ENCODE data around the gene ANKRD35. TPM values are rescaled to one million over a fixed set of nuclear protein-coding genes. Genes with fewer than 3 reads are reported as not detected.
A peak's percentile ranks its signal among the peaks of the same experiment; 100 is the strongest.
"Not testable (repeated sequence)": the region's sequence is repeated elsewhere in the genome, so short reads cannot be mapped to it uniquely, and the experiment has no call there.

ANKRD35 gene, protein sequence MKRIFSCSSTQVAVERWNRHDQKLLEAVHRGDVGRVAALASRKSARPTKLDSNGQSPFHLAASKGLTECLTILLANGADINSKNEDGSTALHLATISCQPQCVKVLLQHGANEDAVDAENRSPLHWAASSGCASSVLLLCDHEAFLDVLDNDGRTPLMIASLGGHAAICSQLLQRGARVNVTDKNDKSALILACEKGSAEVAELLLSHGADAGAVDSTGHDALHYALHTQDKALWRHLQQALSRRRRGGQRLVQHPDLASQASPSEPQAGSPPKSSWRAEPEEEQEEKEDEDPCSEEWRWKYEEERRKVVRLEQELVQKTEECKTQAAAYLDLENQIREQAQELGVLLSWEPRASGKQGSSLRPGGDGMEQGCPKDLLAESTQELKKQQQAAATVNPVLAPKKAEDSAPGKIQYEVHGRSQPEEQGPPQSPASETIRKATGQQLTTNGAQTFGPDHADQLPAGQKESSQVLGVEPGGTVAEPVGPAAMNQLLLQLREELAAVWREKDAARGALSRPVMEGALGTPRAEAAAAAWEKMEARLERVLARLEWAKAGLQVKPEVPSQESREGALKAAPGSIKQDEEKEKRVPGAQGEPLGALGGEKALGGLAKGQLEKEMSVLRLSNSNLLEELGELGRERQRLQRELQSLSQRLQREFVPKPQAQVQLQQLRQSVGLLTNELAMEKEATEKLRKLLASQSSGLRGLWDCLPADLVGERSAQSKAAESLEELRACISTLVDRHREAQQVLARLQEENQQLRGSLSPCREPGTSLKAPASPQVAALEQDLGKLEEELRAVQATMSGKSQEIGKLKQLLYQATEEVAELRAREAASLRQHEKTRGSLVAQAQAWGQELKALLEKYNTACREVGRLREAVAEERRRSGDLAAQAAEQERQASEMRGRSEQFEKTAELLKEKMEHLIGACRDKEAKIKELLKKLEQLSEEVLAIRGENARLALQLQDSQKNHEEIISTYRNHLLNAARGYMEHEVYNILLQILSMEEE
- total RNA-seq (2022) (0.29 TPM in 1 of 2 replicates, not detected in the other), Bru-seq, nascent RNA (percentile 12 among the genes with signal in this experiment), BruChase-seq, experiment 1, labeled RNA remaining after a 6-hour chase (percentile 37 among the genes with signal in this experiment), BruChase-seq, experiment 2, labeled RNA remaining after a 2-hour chase (percentile 23 among the genes with signal in this experiment)
- long read RNA-seq, result 0 reads

DNA sequence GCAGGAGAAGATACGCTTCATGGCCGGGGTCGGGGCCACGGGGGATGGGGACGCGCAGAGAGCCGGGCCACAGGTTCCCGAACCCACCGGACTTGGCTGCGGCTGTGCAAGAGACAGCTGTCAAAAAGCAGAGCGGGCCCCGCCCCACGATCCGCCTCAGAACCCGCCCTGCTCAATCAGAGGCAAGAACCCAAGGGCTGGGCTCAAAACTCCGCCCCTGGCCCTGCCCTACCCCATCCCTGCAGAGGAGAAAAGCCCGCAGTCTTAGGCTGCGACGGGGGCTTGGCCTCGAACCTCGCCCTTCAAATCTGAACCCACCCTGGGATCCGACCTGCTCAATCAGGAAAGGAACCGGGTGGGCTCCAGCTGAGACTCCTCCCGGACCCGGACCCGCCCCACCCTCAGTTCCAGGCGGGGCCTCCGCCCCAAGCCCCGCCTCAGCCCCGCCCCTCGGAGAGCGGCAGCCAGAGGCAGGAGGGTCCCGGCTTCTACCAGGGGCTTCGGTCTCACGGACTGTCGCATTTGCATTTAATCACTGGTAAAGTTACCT is at the start of gene ANKRD35:
Gene ANKRD35 (minus strand): TSS at position 129 of the 550 bp plus-strand sequence. CDS start 108 bp downstream, at position 21.
- H3K36me3 Mint-ChIP-seq (ENCODE audit: insufficient read depth, unreplicated experiment), result peaks cover 10% of the 10 kb centered on the region
- CTCF ChIA-PET, result interaction anchor here (0.6 to 21.0 kb wide), 6 partner anchors 16 to 60 kb away, joined by 3 to 617 read pairs (median 4); partner anchors contain the start of genes ITGA10 and NUDT17
- peak; percentile 87 for DNase-seq (ENCODE audit: unreplicated experiment)

GRCh38 chr1:145932522-145933009 is 46.9 kb upstream of the ANKRD35 start:
- intact Hi-C loops (cut with micrococcal nuclease); H3K27ac Mint-ChIP-seq (ENCODE audit: low read depth, unreplicated experiment); BruUV-seq (replicated peaks); H3K9me3 Mint-ChIP-seq (ENCODE audit: unreplicated experiment); H3K4me3 Mint-ChIP-seq (ENCODE audit: unreplicated experiment); H3K4me1 Mint-ChIP-seq (ENCODE audit: insufficient read depth, unreplicated experiment); H3K27me3 Mint-ChIP-seq (ENCODE audit: insufficient read depth, unreplicated experiment); DNase-seq (ENCODE audit: unreplicated experiment): not testable (repeated sequence)
- POLR2A ChIA-PET, result interaction anchor here (0.9 to 3.5 kb wide), 4 partner anchors 11 to 41 kb away, joined by 3 to 24 read pairs (median 10); partner anchors contain the start of genes LIX1L and PEX11B
- H3K36me3 Mint-ChIP-seq (ENCODE audit: insufficient read depth, unreplicated experiment), result peaks cover 70% of the 10 kb centered on the region
- CTCF ChIA-PET, result interaction anchor here (0.6 kb wide), 1 partner anchor 81 kb away, joined by 3 read pairs; no protein-coding TSS in a partner anchor

More for the DNA sequence above, at the start of gene ANKRD35:
- intact Hi-C loops (cut with micrococcal nuclease), result loop anchor here (1.0 kb wide), 1 partner anchor 27 kb away; the partner anchor contains the start of gene PIAS3
- TF ChIP-seq CTCF (IDR thresholded peaks at IDR 0.05; ENCODE audit: unreplicated experiment), result no peak
- no TSS peak for BruUV-seq (replicated peaks)
- Mint-ChIP-seq H3K9me3 (ENCODE audit: unreplicated experiment) (no peaks in the 10 kb centered on the region), H3K4me3 (ENCODE audit: unreplicated experiment) (peak within 1 kb of the TSS; percentile 81), H3K27ac (ENCODE audit: low read depth, unreplicated experiment) (no peak within 1 kb of the TSS), H3K27me3 (ENCODE audit: insufficient read depth, unreplicated experiment) (peaks cover 12% of the 10 kb centered on the region), H3K4me1 (ENCODE audit: insufficient read depth, unreplicated experiment) (peaks cover 19% of the 10 kb centered on the region)
- POLR2A ChIA-PET, result interaction anchor here (0.7 to 1.8 kb wide), 13 partner anchors 13 to 120 kb away, joined by 3 to 30 read pairs (median 4); partner anchors contain the start of genes ANKRD34A, LIX1L, PEX11B and PIAS3

- intact Hi-C loops (cut with micrococcal nuclease), result loop anchor here (1.0 to 2.0 kb wide), 3 partner anchors 35 to 51 kb away; no protein-coding TSS in a partner anchor
- peaks cover 28% of the 10 kb centered on the region for H3K36me3 Mint-ChIP-seq (ENCODE audit: insufficient read depth, unreplicated experiment)
- no peak overlapping the region for H3K27ac Mint-ChIP-seq (ENCODE audit: low read depth, unreplicated experiment)
- ChIA-PET CTCF (interaction anchor here (0.8 to 3.1 kb wide), 15 partner anchors 9 to 79 kb away, joined by 3 to 19 read pairs (median 7); partner anchors contain the start of genes ANKRD34A, LIX1L, PIAS3 and POLR3GL), POLR2A (interaction anchor here (0.7 to 3.9 kb wide), 41 partner anchors 10 to 125 kb away, joined by 3 to 136 read pairs (median 6); partner anchors contain the start of genes ANKRD34A, ANKRD35, ITGA10 and LIX1L)
- no peaks in the 10 kb centered on the region for H3K27me3 Mint-ChIP-seq (ENCODE audit: insufficient read depth, unreplicated experiment)
- TF ChIP-seq CTCF (IDR thresholded peaks at IDR 0.05; ENCODE audit: unreplicated experiment), result no peak
- no peak for DNase-seq (ENCODE audit: unreplicated experiment)
- H3K4me1 Mint-ChIP-seq (ENCODE audit: insufficient read depth, unreplicated experiment), result peaks cover 14% of the 10 kb centered on the region
- no peaks in the 10 kb centered on the region for H3K9me3 Mint-ChIP-seq (ENCODE audit: unreplicated experiment)
- no peak overlapping the region for H3K4me3 Mint-ChIP-seq (ENCODE audit: unreplicated experiment)
- TSS peak; percentile 94 for BruUV-seq (replicated peaks)
These were observed 42.4 kb upstream of the ANKRD35 start for GRCh38 chr1:145927916-145928643.
